VCaP (cell line): Measurements from ENCODE around the gene SYTL2.
"Not testable (repeated sequence)": the region's sequence is repeated elsewhere in the genome, so short reads cannot be mapped to it uniquely, and the experiment has no call there.

ENCODE experiments used
- H3K27ac ChIP-seq: fragments of 450-650 bp; 2 replicates; pipeline ENCODE4 v1.5.1; 2017
- CTCF ChIP-seq: fragments of 450-650 bp; conservative IDR thresholded peaks from 2 replicates; pipeline ENCODE4 v1.5.1; 2017; ENCODE audit warnings: mild to moderate bottlenecking, moderate library complexity

SYTL2 gene

GRCh38 chr11:85661972-85662664 is 148.8 kb downstream of the SYTL2 start:
- no peak for TF ChIP-seq CTCF
- H3K27ac ChIP-seq: no peak overlapping the region; the same call in 1 of the 2 replicates

GRCh38 chr11:85658180-85658579 is 152.8 kb downstream of the SYTL2 start:
- TF ChIP-seq CTCF: no peak
- no peak overlapping the region for H3K27ac ChIP-seq

GRCh38 chr11:85656777-85657176 is 154.2 kb downstream of the SYTL2 start:
- TF ChIP-seq CTCF: no peak
- no peak overlapping the region for H3K27ac ChIP-seq

GRCh38 chr11:85654343-85654742 is 156.6 kb downstream of the SYTL2 start:
- not testable (repeated sequence) for H3K27ac ChIP-seq

- TF ChIP-seq CTCF: no peak
Observed at GRCh38 chr11:85652786-85653447, 158.0 kb downstream of the SYTL2 start.

GRCh38 chr11:85651118-85651517 is 159.8 kb downstream of the SYTL2 start:
- no peak overlapping the region for H3K27ac ChIP-seq
- TF ChIP-seq CTCF: no peak

More at GRCh38 chr11:85652786-85653447, 158.0 kb downstream of the SYTL2 start:
- H3K27ac ChIP-seq: no peak overlapping the region

GRCh38 chr11:85647604-85648299 is 163.2 kb downstream of the SYTL2 start, which contains the start of gene TMEM126A:
TMEM126A (plus strand) TSS chr11:85647967; CDS start chr11:85650256, 2,289 bp downstream.
- H3K27ac ChIP-seq: peak within 1 kb of the TSS; percentile 78
- TF ChIP-seq CTCF: no peak
